ENCODE results near the gene DCST1. TPM values are rescaled to one million over a fixed set of nuclear protein-coding genes. Genes with fewer than 3 reads are reported as not detected.
A peak's percentile ranks its signal among the peaks of the same experiment; 100 is the strongest.

Gene DCST1
- total RNA-seq, 1 experiment from 2014 or later, result not detected

DNA sequence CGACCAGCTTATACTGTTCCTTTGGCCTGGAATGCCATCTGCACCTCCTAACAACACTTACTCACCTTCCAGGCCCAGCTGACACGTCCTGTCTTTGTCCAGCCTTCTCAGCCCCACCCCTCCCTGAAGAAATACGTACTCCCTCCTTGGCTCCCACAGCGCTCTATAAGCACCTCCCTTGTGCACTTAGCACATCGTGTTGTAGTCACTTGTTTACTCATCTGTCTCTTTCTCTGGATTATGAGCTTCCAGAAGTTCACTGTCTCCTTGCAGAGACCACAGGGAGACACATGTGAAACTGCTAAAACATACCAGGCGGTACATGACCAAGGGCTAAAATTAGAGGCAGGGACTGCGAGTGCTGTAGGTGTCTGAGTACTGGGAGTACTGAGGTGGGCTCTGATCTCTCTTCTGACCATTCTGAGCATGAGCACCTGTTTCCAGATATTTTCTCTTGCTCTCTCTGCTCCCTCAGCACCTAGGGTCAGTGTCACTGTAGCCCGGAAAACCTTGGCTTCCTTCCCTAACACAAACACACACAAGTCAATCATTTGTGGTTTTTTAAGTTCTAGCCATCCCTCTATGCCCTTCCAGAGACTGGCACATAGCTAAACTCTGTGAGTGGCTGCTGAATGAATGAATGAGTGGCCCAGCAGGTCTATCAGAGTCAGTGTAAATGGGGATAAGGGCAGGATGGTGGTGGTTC, 5.1 kb downstream of the DCST1 start:
- peak overlapping the region; percentile 1; the same call in 1 of the 2 replicates for H3K4me3 ChIP-seq (ENCODE audit: low read length)
- H4K20me1 ChIP-seq (ENCODE audit: low read length), result no peaks in the 10 kb centered on the region
- TF ChIP-seq, protein P1, sequence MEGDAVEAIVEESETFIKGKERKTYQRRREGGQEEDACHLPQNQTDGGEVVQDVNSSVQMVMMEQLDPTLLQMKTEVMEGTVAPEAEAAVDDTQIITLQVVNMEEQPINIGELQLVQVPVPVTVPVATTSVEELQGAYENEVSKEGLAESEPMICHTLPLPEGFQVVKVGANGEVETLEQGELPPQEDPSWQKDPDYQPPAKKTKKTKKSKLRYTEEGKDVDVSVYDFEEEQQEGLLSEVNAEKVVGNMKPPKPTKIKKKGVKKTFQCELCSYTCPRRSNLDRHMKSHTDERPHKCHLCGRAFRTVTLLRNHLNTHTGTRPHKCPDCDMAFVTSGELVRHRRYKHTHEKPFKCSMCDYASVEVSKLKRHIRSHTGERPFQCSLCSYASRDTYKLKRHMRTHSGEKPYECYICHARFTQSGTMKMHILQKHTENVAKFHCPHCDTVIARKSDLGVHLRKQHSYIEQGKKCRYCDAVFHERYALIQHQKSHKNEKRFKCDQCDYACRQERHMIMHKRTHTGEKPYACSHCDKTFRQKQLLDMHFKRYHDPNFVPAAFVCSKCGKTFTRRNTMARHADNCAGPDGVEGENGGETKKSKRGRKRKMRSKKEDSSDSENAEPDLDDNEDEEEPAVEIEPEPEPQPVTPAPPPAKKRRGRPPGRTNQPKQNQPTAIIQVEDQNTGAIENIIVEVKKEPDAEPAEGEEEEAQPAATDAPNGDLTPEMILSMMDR (conservative IDR thresholded peaks at IDR 0.05; ENCODE audit: low read depth, low read length), result no peak
- no peak for TF ChIP-seq EZH2phosphoT487 (IDR thresholded peaks at IDR 0.05; ENCODE audit: borderline replicate concordance, low read length)
- TF ChIP-seq EZH2 (IDR thresholded peaks at IDR 0.05; ENCODE audit: low read length, unreplicated experiment), result no peak
- BruUV-seq (replicated peaks), result no TSS peak
- H3K27ac ChIP-seq (ENCODE audit: low read length), result peak overlapping the region; percentile 44
- CTCF ChIA-PET, result interaction anchor here (0.6 to 1.6 kb wide), 6 partner anchors 13 to 958 kb away, joined by 3 to 9 read pairs (median 4); partner anchors contain the start of gene ADAM15
- H3K4me1 ChIP-seq (ENCODE audit: insufficient read depth, low read length), result peaks cover 18% of the 10 kb centered on the region
- intact Hi-C loops (cut with micrococcal nuclease), result no loop called here
- peak; percentile 89 for DNase-seq
- H3K27me3 ChIP-seq (ENCODE audit: low read length), result no peaks in the 10 kb centered on the region
- no peaks in the 10 kb centered on the region for H3K79me2 ChIP-seq (ENCODE audit: low read length)
- no peaks in the 10 kb centered on the region for H3F3A ChIP-seq (ENCODE audit: low read length, unreplicated experiment)
- peak overlapping the region; percentile 5 for H2AFZ ChIP-seq (ENCODE audit: low read length)
- no peaks in the 10 kb centered on the region for H3K9me3 ChIP-seq (ENCODE audit: low read length)
- ATAC-seq, result peak; percentile 98
- H3K9ac ChIP-seq (ENCODE audit: low read length), result no peak overlapping the region
- H3K36me3 ChIP-seq (ENCODE audit: low read depth, low read length), result no peaks in the 10 kb centered on the region
- H3K4me2 ChIP-seq (ENCODE audit: low read length), result peak overlapping the region; percentile 32
- no peaks in the 10 kb centered on the region for H3K9me2 ChIP-seq (replicated peaks; ENCODE audit: low read length)
- POLR2A ChIA-PET (ENCODE audit: unreplicated experiment), result interaction anchor here (0.5 to 0.6 kb wide), 3 partner anchors 14 to 946 kb away, joined by 3 to 30 read pairs (median 6); no protein-coding TSS in a partner anchor

- Histone ChIP-seq H3K27me3 (ENCODE audit: low read length) (no peaks in the 10 kb centered on the region), H3K9me3 (ENCODE audit: low read length) (no peaks in the 10 kb centered on the region), H3K79me2 (ENCODE audit: low read length) (no peaks in the 10 kb centered on the region), H3K36me3 (ENCODE audit: low read depth, low read length) (no peaks in the 10 kb centered on the region), H4K20me1 (ENCODE audit: low read length) (no peaks in the 10 kb centered on the region), H3K27ac (ENCODE audit: low read length) (peak overlapping the region; percentile 44), H2AFZ (ENCODE audit: low read length) (no peak overlapping the region; the same call in 1 of the 2 replicates), H3K4me3 (ENCODE audit: low read length) (no peak overlapping the region), H3K4me2 (ENCODE audit: low read length) (peak overlapping the region; percentile 32), H3F3A (ENCODE audit: low read length, unreplicated experiment) (no peaks in the 10 kb centered on the region), H3K9me2 (replicated peaks; ENCODE audit: low read length) (no peaks in the 10 kb centered on the region), H3K4me1 (ENCODE audit: insufficient read depth, low read length) (peaks cover 18% of the 10 kb centered on the region), H3K9ac (ENCODE audit: low read length) (no peak overlapping the region)
- no peak for TF ChIP-seq EZH2phosphoT487 (IDR thresholded peaks at IDR 0.05; ENCODE audit: borderline replicate concordance, low read length)
- TF ChIP-seq EZH2 (IDR thresholded peaks at IDR 0.05; ENCODE audit: low read length, unreplicated experiment), result no peak
- TF ChIP-seq, protein P1 (conservative IDR thresholded peaks at IDR 0.05; ENCODE audit: low read depth, low read length), result no peak
- POLR2A ChIA-PET (ENCODE audit: unreplicated experiment), result interaction anchor here (0.5 kb wide), 1 partner anchor 945 kb away, joined by 30 read pairs; no protein-coding TSS in a partner anchor
- ATAC-seq, result no peak
- CTCF ChIA-PET, result interaction anchor here (0.6 to 1.6 kb wide), 5 partner anchors 12 to 957 kb away, joined by 3 to 9 read pairs (median 4); partner anchors contain the start of gene ADAM15
- intact Hi-C loops (cut with micrococcal nuclease), result no loop called here
- DNase-seq, result no peak
- no TSS peak for BruUV-seq (replicated peaks)
These were observed 5.7 kb downstream of the DCST1 start for GRCh38 chr1:155039308-155039669.
